OCI-LY7 (cell line): ENCODE data around the gene RALB. TPM values are rescaled to one million over a fixed set of nuclear protein-coding genes. Genes with fewer than 3 reads are reported as not detected.

ENCODE experiments used
- BruUV-seq: library from RNA; stranded (reverse); fragments of 400-500 nt; replicated peaks from 2 replicates; lab custom pipeline; 2021; lab: Mats Ljungman, UMichigan
- CTCF ChIA-PET: fragments of 300-600 bp; sonication (Branson Sonifier 250); formaldehyde crosslinking; loops from one replicate; lab custom pipeline; 2022; ENCODE audit warnings: antibody characterized with exemption; ENCODE audit not compliant: unreplicated experiment; lab: Charles Lee
- POLR2A ChIA-PET: fragments of 300-600 bp; sonication (Branson Sonifier 250); formaldehyde crosslinking; loops from one replicate; lab custom pipeline; 2022; ENCODE audit warnings: antibody characterized with exemption; lab: Charles Lee
- DNase-seq: peaks from one replicate; pipeline ENCODE4 v3.0.0-alpha.2; 2015; ENCODE audit warnings: low spot score
- H2AFZ ChIP-seq: fragments of 200-600 bp; sonication (generic), shearing (Covaris generic); 2 replicates; pipeline ENCODE4 v1.6.1; 2014; ENCODE audit warnings: mild to moderate bottlenecking, antibody characterized with exemption, low read length, moderate library complexity
- H3K27ac ChIP-seq: fragments of 200-600 bp; sonication (generic); 2 replicates; pipeline ENCODE4 v1.5.1; 2014; ENCODE audit warnings: mixed run types, low read depth, mild to moderate bottlenecking, moderate library complexity, low read length, inconsistent platforms; ENCODE audit not compliant: poor library complexity, severe bottlenecking
- H3K36me3 ChIP-seq: fragments of 200-600 bp; sonication (generic); 2 replicates; pipeline ENCODE4 v1.6.1; 2014; ENCODE audit warnings: mild to moderate bottlenecking, antibody characterized with exemption, low read length, moderate library complexity, mixed read lengths; ENCODE audit not compliant: insufficient read depth
- H3K4me1 ChIP-seq: fragments of 200-600 bp; sonication (generic); 2 replicates; pipeline ENCODE4 v1.5.1; 2014; ENCODE audit warnings: mild to moderate bottlenecking, low read length; ENCODE audit not compliant: insufficient read depth, poor library complexity, severe bottlenecking
- H3K4me2 ChIP-seq: fragments of 200-600 bp; sonication (generic); 2 replicates; pipeline ENCODE4 v1.6.1; 2014; ENCODE audit warnings: mild to moderate bottlenecking, low read length
- H3K4me3 ChIP-seq: fragments of 200-600 bp; sonication (generic); 2 replicates; pipeline ENCODE4 v1.5.1; 2014; ENCODE audit warnings: mild to moderate bottlenecking, low read depth, low read length; ENCODE audit not compliant: poor library complexity, severe bottlenecking
- H3K79me2 ChIP-seq: fragments of 200-600 bp; sonication (generic); 2 replicates; pipeline ENCODE4 v1.6.1; 2016; ENCODE audit warnings: low read depth, mild to moderate bottlenecking, low read length, moderate library complexity, mixed read lengths; ENCODE audit not compliant: insufficient read depth
- H3K9me2 ChIP-seq: fragments of 200-600 bp; sonication (generic); 2 replicates; pipeline ENCODE4 v1.6.1; 2016; ENCODE audit warnings: mild to moderate bottlenecking, low read length, mixed read lengths; ENCODE audit not compliant: insufficient read depth
- H3K9me3 ChIP-seq: fragments of 200-600 bp; sonication (generic); 2 replicates; pipeline ENCODE4 v1.6.1; 2014; ENCODE audit warnings: mild to moderate bottlenecking, mixed run types, low read length, mixed read lengths
- H4K20me1 ChIP-seq: fragments of 200-600 bp; sonication (generic); 2 replicates; pipeline ENCODE4 v1.6.1; 2014; ENCODE audit warnings: mild to moderate bottlenecking, antibody characterized with exemption, low read length, moderate library complexity, mixed read lengths; ENCODE audit not compliant: insufficient read depth
- CTCF ChIP-seq: fragments of 200-600 bp; sonication (generic); conservative IDR thresholded peaks from 2 replicates; pipeline ENCODE4 v1.5.1; 2014; ENCODE audit warnings: mild to moderate bottlenecking, antibody characterized with exemption, low read length, moderate library complexity, mixed read lengths
- EZH2phosphoT487 ChIP-seq: fragments of 200-600 bp; sonication (generic); IDR thresholded peaks from 2 replicates; pipeline ENCODE4 v1.6.1; 2018; ENCODE audit warnings: low read depth, borderline replicate concordance, mild to moderate bottlenecking, mixed run types, antibody characterized with exemption, low read length, moderate library complexity, mixed read lengths
- intact Hi-C: fragments of 100-400 bp; cut with micrococcal nuclease; formaldehyde crosslinking; loops from one replicate; pipeline ENCODE4 v1.10.0; 2022; ENCODE audit not compliant: unreplicated experiment
- total RNA-seq, 2 experiments: library from RNA; depleted of rRNA in 1 of 2; stranded (reverse); fragments of >200 nt in 1 of 2; shearing (Covaris generic) in 1 of 2; gene quantifications; 2 replicates each; pipeline ENCODE4 v1.2.3, GENCODE V29; 2014 to 2022

Gene RALB
- total RNA-seq, 2 experiments from 2014 or later: 16.2 to 23.6 TPM

GRCh38 chr2:120305937-120306490 lies 53.4 kb downstream of the RALB start:
- Histone ChIP-seq H3K27ac (no peak overlapping the region), H3K9me2 (no peaks in the 10 kb centered on the region), H3K4me1 (peaks cover 32% of the 10 kb centered on the region), H3K4me2 (no peak overlapping the region), H2AFZ (no peak overlapping the region), H3K9me3 (no peaks in the 10 kb centered on the region), H3K79me2 (no peaks in the 10 kb centered on the region), H4K20me1 (no peaks in the 10 kb centered on the region), H3K4me3 (no peak overlapping the region), H3K36me3 (no peaks in the 10 kb centered on the region)
- ChIA-PET CTCF (no interaction called here), POLR2A (interaction anchor here (0.6 to 0.7 kb wide), 2 partner anchors 75 to 80 kb away, joined by 3 to 5 read pairs; no protein-coding TSS in a partner anchor)
- TF ChIP-seq EZH2phosphoT487 (no peak), CTCF (no peak)
- DNase-seq: no peak
- intact Hi-C loops: no loop called here
- no TSS peak for BruUV-seq

- Histone ChIP-seq H3K27ac (no peak overlapping the region), H2AFZ (peak overlapping the region; percentile 84; the same call in 1 of the 2 replicates), H3K9me3 (no peaks in the 10 kb centered on the region), H3K4me2 (peak overlapping the region; percentile 39; the same call in 1 of the 2 replicates), H3K79me2 (no peaks in the 10 kb centered on the region), H3K36me3 (no peaks in the 10 kb centered on the region), H3K4me3 (no peak overlapping the region), H4K20me1 (no peaks in the 10 kb centered on the region), H3K4me1 (peaks cover 34% of the 10 kb centered on the region), H3K9me2 (no peaks in the 10 kb centered on the region)
- DNase-seq: no peak
- ChIA-PET CTCF (no interaction called here), POLR2A (interaction anchor here (0.6 to 1.5 kb wide), 3 partner anchors 9 to 699 kb away, joined by 3 to 7 read pairs (median 5); no protein-coding TSS in a partner anchor)
- no TSS peak for BruUV-seq
- intact Hi-C loops: no loop called here
- TF ChIP-seq CTCF (no peak), EZH2phosphoT487 (no peak)
Measured at GRCh38 chr2:120307482-120307881, 54.8 kb downstream of the RALB start.
